IMR-90 (cell line): ENCODE data around the gene SHROOM3.

Experiments
- BHLHE40 ChIP-seq: fragments of 150-350 bp; IDR thresholded peaks from 2 replicates; pipeline ENCODE4 v1.6.1; 2016; ENCODE audit warnings: mild to moderate bottlenecking, low read depth, low read length
- CEBPB ChIP-seq: IDR thresholded peaks from 2 replicates; pipeline ENCODE4 v1.6.1; 2012; ENCODE audit warnings: low read depth, low read length, improper control_type of control experiment
- CTCF ChIP-seq: conservative IDR thresholded peaks from 2 replicates; pipeline ENCODE4 v1.5.1; 2012; ENCODE audit warnings: mild to moderate bottlenecking, low read depth, low read length, improper control_type of control experiment
- ELK1 ChIP-seq: fragments of 150-350 bp; IDR thresholded peaks from 2 replicates; pipeline ENCODE4 v1.6.1; 2016; ENCODE audit warnings: low read depth, mild to moderate bottlenecking, low read length, moderate library complexity, borderline replicate concordance
- FOS ChIP-seq: fragments of 150-350 bp; IDR thresholded peaks from 2 replicates; pipeline ENCODE4 v1.6.1; 2016; ENCODE audit warnings: low read depth, low read length
- MAFK ChIP-seq: IDR thresholded peaks from 2 replicates; pipeline ENCODE4 v1.6.1; 2012; ENCODE audit warnings: low read depth, low read length, improper control_type of control experiment
- MXI1 ChIP-seq: IDR thresholded peaks from 2 replicates; pipeline ENCODE4 v1.6.1; 2012; ENCODE audit warnings: low read depth, mild to moderate bottlenecking, low read length, moderate library complexity, borderline replicate concordance
- NFE2L2 ChIP-seq: fragments of 150-350 bp; IDR thresholded peaks from 2 replicates; pipeline ENCODE4 v1.6.1; 2016; ENCODE audit warnings: low read depth, mild to moderate bottlenecking, low read length
- POLR2A ChIP-seq: IDR thresholded peaks from 2 replicates; pipeline ENCODE4 v1.6.1; 2012; ENCODE audit warnings: mild to moderate bottlenecking, low read depth, low read length
- RAD21 ChIP-seq: IDR thresholded peaks from 2 replicates; pipeline ENCODE4 v1.6.1; 2012; ENCODE audit warnings: low read length, improper control_type of control experiment
- RCOR1 ChIP-seq: IDR thresholded peaks from 2 replicates; pipeline ENCODE4 v1.6.1; 2012; ENCODE audit warnings: mild to moderate bottlenecking, low read length, improper control_type of control experiment; ENCODE audit not compliant: insufficient replicate concordance
- RFX5 ChIP-seq: IDR thresholded peaks from 2 replicates; pipeline ENCODE4 v1.8.0; 2012; ENCODE audit warnings: low read depth, mild to moderate bottlenecking, low read length, moderate library complexity
- SMC3 ChIP-seq: fragments of 150-350 bp; IDR thresholded peaks from 2 replicates; pipeline ENCODE4 v1.6.1; 2016; ENCODE audit warnings: low read depth, mild to moderate bottlenecking, antibody characterized with exemption, low read length, moderate library complexity
- USF2 ChIP-seq: fragments of 150-350 bp; IDR thresholded peaks from 2 replicates; pipeline ENCODE4 v1.6.1; 2017; ENCODE audit warnings: mild to moderate bottlenecking, antibody characterized with exemption, low read length, low read depth

DNA sequence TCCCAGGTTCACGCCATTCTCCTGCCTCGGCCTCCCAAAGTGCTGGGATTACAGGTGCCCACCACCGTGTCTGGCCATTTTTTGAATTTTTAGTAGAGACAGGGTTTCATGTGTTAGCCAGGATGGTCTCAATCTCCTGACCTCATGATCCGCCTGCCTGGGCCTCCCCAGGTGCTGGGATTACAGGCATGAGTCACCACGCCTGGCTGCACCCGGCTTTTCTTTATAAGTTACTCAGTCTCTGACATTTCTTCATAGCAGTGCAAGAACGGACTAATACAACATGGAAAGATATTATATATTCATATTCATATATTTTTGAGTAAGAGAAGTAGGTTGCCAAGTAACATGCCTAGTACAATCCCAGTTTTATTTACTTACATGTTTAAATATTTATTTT lies 22.9 kb downstream of the SHROOM3 start:
- TF ChIP-seq RAD21 (no peak), POLR2A (no peak), RFX5 (no peak), RCOR1 (no peak), SMC3 (no peak), CTCF (no peak), BHLHE40 (no peak), USF2 (no peak), MAFK (no peak), ELK1 (no peak), FOS (no peak), CEBPB (no peak), MXI1 (no peak), NFE2L2 (no peak)
